ENCODE data around the gene OR10K2. TPM values are rescaled to one million over a fixed set of nuclear protein-coding genes. Genes with fewer than 3 reads are reported as not detected.

Gene OR10K2
- total and polyA plus RNA-seq, 2 donors (not counting 3 experiments of a cell fraction or from before 2014, with no cell fraction given): not detected

GRCh38 chr1:158398818-158399514 is 27.1 kb downstream of the OR10K2 start, which contains the start of gene OR10T2:
TSS of gene OR10T2 (minus strand) at chr1:158399466. CDS start at chr1:158399466, 0 bp downstream.
- H3K79me2 ChIP-seq (ENCODE audit: control insufficient read depth, insufficient read depth, low read length): no peaks in the 10 kb centered on the region
- dilution Hi-C loops (cut with MboI; ENCODE audit: extremely low pct_ligation_motif_present, low sequenced_read_pairs): no loop called here
- ChIA-PET POLR2A (no interaction called here), CTCF (no interaction called here)
- no peaks in the 10 kb centered on the region for H3K9me1 ChIP-seq (replicated peaks; ENCODE audit: control insufficient read depth, extremely low read depth, insufficient read depth, low read length)
- intact Hi-C loops (cut with micrococcal nuclease): no loop called here
- DNase-seq (ENCODE audit: low read depth, low spot score): no peak
- H2AFZ ChIP-seq (ENCODE audit: low read depth, low read length): no peak within 1 kb of the TSS
- TF ChIP-seq FOS (IDR thresholded peaks at IDR 0.05; ENCODE audit: borderline replicate concordance, insufficient read depth, low read length): no peak
- no peak for TF ChIP-seq CTCF (IDR thresholded peaks at IDR 0.05; ENCODE audit: extremely low read depth in 1 of 2, insufficient read depth in 1 of 2, low read depth in 1 of 2, low read length in 2 of 2)
- no peak for TF ChIP-seq POLR2AphosphoS5 (IDR thresholded peaks at IDR 0.05; ENCODE audit: insufficient read depth, low read depth, low read length)
- no peak for TF ChIP-seq EZH2 (IDR thresholded peaks at IDR 0.05; ENCODE audit: borderline replicate concordance, low read depth, low read length, severe bottlenecking)
- TF ChIP-seq JUN (IDR thresholded peaks at IDR 0.05; ENCODE audit: borderline replicate concordance, insufficient read depth, insufficient read length, low read depth): no peak
- TF ChIP-seq GATA2 (IDR thresholded peaks at IDR 0.05; ENCODE audit: insufficient read depth, insufficient read length, low read depth, low read length): no peak
- TF ChIP-seq POLR2A (IDR thresholded peaks at IDR 0.05; ENCODE audit: low read depth, low read length): no peak
- TF ChIP-seq MYC (IDR thresholded peaks at IDR 0.05; ENCODE audit: low read depth, low read length): no peak
- no peak for TF ChIP-seq MAX (IDR thresholded peaks at IDR 0.05; ENCODE audit: insufficient read depth, insufficient read length)
- H3K27me3 ChIP-seq (ENCODE audit: control insufficient read depth in 2 of 2, insufficient read depth in 2 of 2, low read length in 2 of 2): no peaks in the 10 kb centered on the region
- H3K36me3 ChIP-seq (ENCODE audit: control insufficient read depth in 2 of 2, extremely low read depth in 1 of 2, insufficient read depth in 2 of 2, low read length in 2 of 2): no peaks in the 10 kb centered on the region
- no peak within 1 kb of the TSS for H3K4me2 ChIP-seq (ENCODE audit: insufficient read depth, low read length)
- no peak within 1 kb of the TSS for H3K27ac ChIP-seq (ENCODE audit: insufficient read depth, low read depth, low read length)
- BruUV-seq (replicated peaks): no TSS peak
- H3K4me1 ChIP-seq (ENCODE audit: control insufficient read depth, extremely low read depth, insufficient read depth, low read length): no peaks in the 10 kb centered on the region
- H3K9me3 ChIP-seq (replicated peaks; ENCODE audit: control insufficient read depth, insufficient read depth, low read length): no peaks in the 10 kb centered on the region
- H3K4me3 ChIP-seq (replicated peaks in 1 of 3; ENCODE audit: insufficient read depth in 1 of 3, low read depth in 1 of 3, low read length in 3 of 3): no peak within 1 kb of the TSS
- H4K20me1 ChIP-seq (replicated peaks; ENCODE audit: control insufficient read depth, extremely low read depth, insufficient read depth, low read length): no peaks in the 10 kb centered on the region
- H3K9ac ChIP-seq (replicated peaks; ENCODE audit: extremely low read depth, insufficient read depth, low read length): no peak within 1 kb of the TSS
- no peak for FAIRE-seq
